ENCODE data around the gene ADAM12.

- no peak for TF ChIP-seq RAD21 (IDR thresholded peaks at IDR 0.05; ENCODE audit: low read length)
- TF ChIP-seq EP300 (IDR thresholded peaks at IDR 0.05; ENCODE audit: borderline replicate concordance in 1 of 2, low read depth in 1 of 2, low read length in 1 of 2): no peak
- no peak for TF ChIP-seq GATA2 (CRISPR knock-in tag; IDR thresholded peaks at IDR 0.05)
- no peak for TF ChIP-seq POLR2AphosphoS5 (IDR thresholded peaks at IDR 0.05; ENCODE audit: low read depth, low read length)
- TF ChIP-seq CTCF (IDR thresholded peaks at IDR 0.05): no peak
- no peak for TF ChIP-seq JUND (IDR thresholded peaks at IDR 0.05)
- TF ChIP-seq REST (IDR thresholded peaks at IDR 0.05; ENCODE audit: low read depth, low read length): no peak
- TF ChIP-seq USF2 (IDR thresholded peaks at IDR 0.05; ENCODE audit: borderline replicate concordance, low read depth, low read length): no peak
- TF ChIP-seq FOXJ3 (CRISPR knock-in tag; IDR thresholded peaks at IDR 0.05): no peak
- no peak for TF ChIP-seq NRF1 (IDR thresholded peaks at IDR 0.05; ENCODE audit: low read depth, low read length)
- no peak for TF ChIP-seq CHD2 (IDR thresholded peaks at IDR 0.05; ENCODE audit: low read length, partially characterized antibody)
Observed at GRCh38 chr10:125984346-125984745, 403.9 kb downstream of the ADAM12 start.

All from SK-N-SH (cell line).